SIG-M5 (cell line): ENCODE measurements around the gene PCYT1A.
"Not testable (repeated sequence)": the region's sequence is repeated elsewhere in the genome, so short reads cannot be mapped to it uniquely, and the experiment has no call there.

Source experiments
- DNase-seq: peaks from one replicate; lab custom pipeline; 2025; lab: John Stamatoyannopoulos, UW

The PCYT1A gene

GRCh38 chr3:196192524-196193051, 94.9 kb downstream of the PCYT1A start:
- no peak for DNase-seq

GRCh38 chr3:196192036-196192523, 95.4 kb downstream of the PCYT1A start:
- DNase-seq = no peak

GRCh38 chr3:196189566-196190347, 97.8 kb downstream of the PCYT1A start:
- DNase-seq = no peak

- no peak for DNase-seq
Observed at GRCh38 chr3:196186651-196187573, 100.6 kb downstream of the PCYT1A start.

GRCh38 chr3:196184881-196185280, 102.6 kb downstream of the PCYT1A start:
- no peak for DNase-seq

- DNase-seq = not testable (repeated sequence)
Observed at GRCh38 chr3:196184169-196184432, 103.4 kb downstream of the PCYT1A start.

GRCh38 chr3:196181127-196181546, 106.4 kb downstream of the PCYT1A start:
- no peak for DNase-seq

GRCh38 chr3:196180346-196180745, 107.2 kb downstream of the PCYT1A start:
- DNase-seq = no peak
